ENCODE results near the gene LEMD1. TPM values are rescaled to one million over a fixed set of nuclear protein-coding genes. Genes with fewer than 3 reads are reported as not detected.
"Not testable (repeated sequence)": the region's sequence is repeated elsewhere in the genome, so short reads cannot be mapped to it uniquely, and the experiment has no call there.

Gene LEMD1
- total and polyA plus RNA-seq, 3 donors from 2014 or later = 35.2 to 83.2 (median 71.1) TPM

DNA sequence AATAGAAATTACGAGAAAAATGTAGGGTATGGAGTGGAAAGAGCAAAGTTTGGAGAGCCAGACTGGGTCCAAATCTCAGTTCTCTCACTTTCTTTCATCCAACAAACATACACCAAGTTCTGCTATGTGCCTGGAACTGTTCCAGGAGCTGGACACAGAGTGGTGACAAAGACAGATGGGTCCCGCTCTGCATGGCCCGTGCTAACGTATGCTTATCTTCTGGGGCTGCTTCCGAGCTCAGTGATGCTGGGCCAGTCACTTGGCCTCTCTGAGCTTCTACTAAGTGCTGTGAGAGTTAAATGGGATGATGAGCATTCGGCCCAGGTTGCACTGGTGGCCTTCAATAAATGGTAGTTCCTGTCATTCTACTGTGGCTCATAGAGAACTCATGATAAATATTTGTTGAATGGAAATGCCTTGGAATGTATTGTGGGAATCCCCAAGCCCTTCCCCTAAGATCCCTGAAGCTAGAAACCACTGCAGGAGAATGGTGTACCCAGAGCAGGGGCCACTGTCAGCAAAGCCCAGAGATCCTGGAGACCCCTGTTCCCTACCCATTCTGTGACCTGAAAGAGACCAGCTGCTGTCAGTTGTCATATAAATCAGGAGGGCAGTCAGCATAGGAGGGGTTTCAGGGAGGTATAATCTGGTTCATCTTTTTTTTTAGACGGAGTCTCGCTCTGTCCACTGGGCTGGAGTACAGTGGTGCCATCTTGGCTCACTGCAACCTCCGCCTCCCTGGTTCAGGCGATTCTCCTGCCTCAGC, 3.8 kb downstream of the LEMD1 start:
- TF ChIP-seq POLR2A (IDR thresholded peaks at IDR 0.05) = no peak
- TF ChIP-seq CTCF (IDR thresholded peaks at IDR 0.05) = no peak
- Histone ChIP-seq H3K4me3 (no peak overlapping the region), H3K27ac (no peak overlapping the region), H3K4me1 (no peaks in the 10 kb centered on the region), H3K9me3 (no peaks in the 10 kb centered on the region), H3K36me3 (ENCODE audit: low read depth, missing control alignments) (no peaks in the 10 kb centered on the region), H3K27me3 (no peaks in the 10 kb centered on the region)
- no peak for DNase-seq
- intact Hi-C loops (cut with DNase I; ENCODE audit: low total_unique reads) = no loop called here
- WGBS, 2 donors = 79 to 87% methylated on average over 10 of the region's 10 CpGs

DNA sequence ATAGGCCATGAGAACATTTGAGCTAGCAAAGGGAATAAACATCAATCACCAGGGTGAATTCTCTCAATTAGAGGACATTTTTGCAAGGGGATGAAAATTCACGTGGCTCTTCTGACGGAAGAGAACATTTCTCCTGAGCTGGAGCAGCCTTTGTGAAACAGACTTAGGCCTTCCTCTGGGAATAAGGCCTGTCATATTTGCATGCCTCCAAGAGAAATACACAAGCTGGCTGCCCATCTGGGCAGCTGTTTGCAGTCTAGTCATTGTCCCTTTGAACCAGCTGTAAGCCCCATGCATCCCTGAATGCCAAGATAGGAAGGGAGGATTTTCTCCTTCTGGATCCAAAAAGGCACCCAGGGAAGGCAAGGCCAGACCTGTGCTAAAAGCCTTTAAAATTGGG, 5.5 kb downstream of the LEMD1 start:
- no peaks in the 10 kb centered on the region for H3K4me1 ChIP-seq
- H3K4me3 ChIP-seq = no peak overlapping the region
- TF ChIP-seq POLR2A (IDR thresholded peaks at IDR 0.05) = no peak
- no peak for TF ChIP-seq CTCF (IDR thresholded peaks at IDR 0.05)
- H3K27ac ChIP-seq = no peak overlapping the region
- no peaks in the 10 kb centered on the region for H3K9me3 ChIP-seq
- DNase-seq = no peak
- intact Hi-C loops (cut with DNase I; ENCODE audit: low total_unique reads) = no loop called here
- no peaks in the 10 kb centered on the region for H3K36me3 ChIP-seq (ENCODE audit: low read depth, missing control alignments)
- no peaks in the 10 kb centered on the region for H3K27me3 ChIP-seq
- WGBS, 2 donors = 65 to 66% methylated on average over 2 of the region's 2 CpGs

DNA sequence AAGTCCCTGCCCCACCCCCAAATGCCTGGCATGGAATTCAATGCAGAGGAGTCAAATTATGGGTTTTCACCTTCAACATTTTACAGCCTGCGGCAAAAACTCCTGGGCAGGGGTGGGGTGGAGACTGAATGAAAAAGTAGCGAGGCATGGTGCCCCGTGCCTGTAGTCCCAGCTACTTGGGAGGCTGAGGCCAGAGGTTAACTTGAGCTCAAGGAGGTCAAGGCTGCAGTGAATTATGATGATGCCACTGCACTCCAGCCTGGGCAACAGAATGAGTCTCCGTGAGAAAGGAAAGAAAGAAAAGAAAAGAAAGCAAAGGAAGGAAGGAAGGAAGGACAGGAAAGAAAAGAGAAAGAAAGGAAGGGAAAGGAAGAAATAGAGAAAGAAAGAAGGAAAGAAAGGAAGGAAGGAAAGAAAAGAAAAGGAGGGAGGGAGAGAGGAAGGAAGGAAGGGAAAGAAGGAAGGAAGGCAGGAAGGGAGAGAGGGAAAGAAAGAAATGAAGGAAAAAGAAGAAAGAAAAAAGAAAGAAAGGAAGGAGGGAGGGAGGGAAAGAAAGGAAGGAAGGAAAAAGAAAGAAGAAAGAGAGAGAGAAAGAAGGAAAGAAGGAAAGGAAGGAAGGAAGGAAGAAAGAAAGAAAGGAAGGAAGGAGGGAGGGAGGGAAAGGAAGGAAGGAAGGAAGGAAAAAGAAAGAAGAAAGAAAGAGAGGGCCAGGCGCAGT, 11.1 kb downstream of the LEMD1 start:
- H3K27me3 ChIP-seq = no peaks in the 10 kb centered on the region
- WGBS, 2 donors = 58% methylated on average over 5 of the region's 5 CpGs
- no peak overlapping the region for H3K27ac ChIP-seq
- H3K36me3 ChIP-seq (ENCODE audit: low read depth, missing control alignments) = no peaks in the 10 kb centered on the region
- intact Hi-C loops (cut with DNase I; ENCODE audit: low total_unique reads) = no loop called here
- no peaks in the 10 kb centered on the region for H3K4me1 ChIP-seq
- H3K4me3 ChIP-seq = no peak overlapping the region
- H3K9me3 ChIP-seq = no peaks in the 10 kb centered on the region
- no peak for DNase-seq
- no peak for TF ChIP-seq CTCF (IDR thresholded peaks at IDR 0.05)
- TF ChIP-seq POLR2A (IDR thresholded peaks at IDR 0.05) = no peak

DNA sequence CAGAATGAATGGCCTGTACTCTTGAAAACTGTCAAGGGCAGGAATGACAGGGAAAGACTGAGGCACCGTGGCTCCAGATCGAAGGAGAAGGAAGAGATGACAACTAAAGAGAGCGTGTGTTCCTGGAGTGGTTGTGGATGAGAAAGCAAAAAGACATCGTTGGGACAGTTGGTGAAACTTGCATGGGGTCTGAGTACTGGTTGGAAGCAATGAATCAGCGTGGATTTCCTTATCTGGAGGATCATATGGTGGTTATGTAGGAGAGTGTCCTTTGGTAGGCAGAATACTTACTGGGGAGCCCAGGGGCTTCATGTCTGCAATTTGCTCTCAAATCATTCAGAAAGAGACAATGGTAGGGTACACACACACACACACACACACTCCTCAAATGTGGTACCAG, 13.9 kb downstream of the LEMD1 start:
- TF ChIP-seq CTCF (IDR thresholded peaks at IDR 0.05) (no peak), POLR2A (IDR thresholded peaks at IDR 0.05) (no peak)
- Histone ChIP-seq H3K4me3 (no peak overlapping the region), H3K9me3 (no peaks in the 10 kb centered on the region), H3K4me1 (no peaks in the 10 kb centered on the region), H3K36me3 (ENCODE audit: low read depth, missing control alignments) (no peaks in the 10 kb centered on the region), H3K27me3 (no peaks in the 10 kb centered on the region), H3K27ac (no peak overlapping the region)
- intact Hi-C loops (cut with DNase I; ENCODE audit: low total_unique reads) = no loop called here
- DNase-seq = no peak
- WGBS, 2 donors = 93 to 95% methylated on average over 5 of the region's 5 CpGs

DNA sequence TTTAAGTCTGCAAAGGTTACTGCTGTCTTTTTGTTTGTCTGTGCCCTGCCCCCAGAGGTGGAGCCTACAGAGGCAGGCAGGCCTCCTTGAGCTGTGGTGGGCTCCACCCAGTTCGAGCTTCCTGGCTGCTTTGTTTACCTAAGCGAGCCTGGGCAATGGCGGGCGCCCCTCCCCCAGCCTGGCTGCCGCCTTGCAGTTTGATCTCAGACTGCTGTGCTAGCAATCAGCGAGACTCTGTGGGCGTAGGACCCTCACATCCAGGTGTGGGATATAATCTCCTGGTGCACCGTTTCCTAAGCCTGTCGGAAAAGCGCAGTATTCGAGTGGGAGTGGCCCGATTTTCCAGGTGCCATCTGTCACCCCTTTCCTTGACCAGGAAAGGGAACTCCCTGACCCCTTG, 15.6 kb downstream of the LEMD1 start:
- H3K36me3 ChIP-seq (ENCODE audit: low read depth, missing control alignments); intact Hi-C loops (cut with DNase I; ENCODE audit: low total_unique reads); H3K9me3 ChIP-seq; DNase-seq; H3K27ac ChIP-seq; H3K27me3 ChIP-seq; H3K4me1 ChIP-seq; H3K4me3 ChIP-seq: not testable (repeated sequence)
- 90 to 95% methylated on average over 2 to 7 of the region's 12 CpGs for WGBS, 2 donors

DNA sequence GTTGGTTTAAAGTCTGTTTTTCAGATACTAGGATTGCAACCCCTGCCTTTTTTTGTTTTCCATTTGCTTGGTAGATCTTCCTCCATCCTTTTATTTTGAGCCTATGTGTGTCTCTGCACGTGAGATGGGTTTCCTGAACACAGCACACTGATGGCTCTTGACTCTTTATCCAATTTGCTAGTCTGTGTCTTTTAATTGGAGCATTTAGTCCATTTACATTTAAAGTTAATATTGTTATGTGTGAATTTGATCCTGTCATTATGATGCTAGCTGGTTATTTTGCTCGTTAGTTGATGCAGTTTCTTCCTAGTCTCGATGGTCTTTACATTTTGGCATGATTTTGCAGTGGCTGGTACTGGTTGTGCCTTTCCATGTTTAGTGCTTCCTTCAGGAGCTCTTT, 17.4 kb downstream of the LEMD1 start:
- H3K27me3 ChIP-seq; H3K36me3 ChIP-seq (ENCODE audit: low read depth, missing control alignments); H3K9me3 ChIP-seq; H3K4me3 ChIP-seq; H3K27ac ChIP-seq; DNase-seq; intact Hi-C loops (cut with DNase I; ENCODE audit: low total_unique reads); H3K4me1 ChIP-seq: not testable (repeated sequence)
- 79 to 95% methylated on average over 3 of the region's 3 CpGs for WGBS, 2 donors
